A673 (cell line): ENCODE data around the gene FAM114A2.

Experiments used
- EZH2 ChIP-seq: fragments of 200-600 bp; sonication (generic); IDR thresholded peaks from 2 replicates; pipeline ENCODE4 v1.6.1; 2017; ENCODE audit warnings: borderline replicate concordance, low read depth, mild to moderate bottlenecking, mixed read lengths, antibody characterized with exemption, low read length; ENCODE audit not compliant: poor library complexity, severe bottlenecking
- TF ChIP-seq, protein P1 (sequence below): fragments of 300-800, 200-600 bp; sonication (generic); conservative IDR thresholded peaks from 2 replicates; pipeline ENCODE4 v1.5.1; 2017; ENCODE audit warnings: low read depth, mild to moderate bottlenecking, antibody characterized with exemption, low read length, moderate library complexity, mixed read lengths

DNA sequence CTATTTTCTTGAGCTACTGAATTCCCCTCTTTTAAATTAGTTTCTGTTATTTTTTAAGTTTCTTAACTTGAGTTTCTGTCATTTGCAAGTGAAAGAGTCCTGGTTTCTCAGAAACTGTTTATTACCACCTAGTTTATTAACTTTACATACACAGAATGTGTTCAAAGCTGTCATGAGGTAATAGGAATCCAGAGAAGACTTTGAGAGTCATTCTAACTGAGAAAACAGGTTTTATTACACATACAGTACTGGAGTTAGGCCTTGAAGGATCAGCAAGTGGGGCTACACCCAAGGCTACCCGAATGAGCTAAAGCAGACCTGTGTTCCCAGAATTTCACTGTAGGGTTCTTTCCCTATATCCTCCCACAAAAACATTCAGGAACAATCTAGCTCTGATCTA lies 33.1 kb downstream of the FAM114A2 start:
- TF ChIP-seq, protein P1, sequence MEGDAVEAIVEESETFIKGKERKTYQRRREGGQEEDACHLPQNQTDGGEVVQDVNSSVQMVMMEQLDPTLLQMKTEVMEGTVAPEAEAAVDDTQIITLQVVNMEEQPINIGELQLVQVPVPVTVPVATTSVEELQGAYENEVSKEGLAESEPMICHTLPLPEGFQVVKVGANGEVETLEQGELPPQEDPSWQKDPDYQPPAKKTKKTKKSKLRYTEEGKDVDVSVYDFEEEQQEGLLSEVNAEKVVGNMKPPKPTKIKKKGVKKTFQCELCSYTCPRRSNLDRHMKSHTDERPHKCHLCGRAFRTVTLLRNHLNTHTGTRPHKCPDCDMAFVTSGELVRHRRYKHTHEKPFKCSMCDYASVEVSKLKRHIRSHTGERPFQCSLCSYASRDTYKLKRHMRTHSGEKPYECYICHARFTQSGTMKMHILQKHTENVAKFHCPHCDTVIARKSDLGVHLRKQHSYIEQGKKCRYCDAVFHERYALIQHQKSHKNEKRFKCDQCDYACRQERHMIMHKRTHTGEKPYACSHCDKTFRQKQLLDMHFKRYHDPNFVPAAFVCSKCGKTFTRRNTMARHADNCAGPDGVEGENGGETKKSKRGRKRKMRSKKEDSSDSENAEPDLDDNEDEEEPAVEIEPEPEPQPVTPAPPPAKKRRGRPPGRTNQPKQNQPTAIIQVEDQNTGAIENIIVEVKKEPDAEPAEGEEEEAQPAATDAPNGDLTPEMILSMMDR: no peak
- TF ChIP-seq EZH2: no peak
